Measurements from ENCODE around the gene TBC1D2.

The TBC1D2 gene

GRCh38 chr9:98168941-98169488 lies 86.4 kb downstream of the TBC1D2 start:
- DNase-seq (ENCODE audit: low spot score), result no peak

GRCh38 chr9:98168153-98168780 lies 87.2 kb downstream of the TBC1D2 start:
- DNase-seq (ENCODE audit: low spot score), result no peak

- DNase-seq (ENCODE audit: low spot score), result no peak
Measured at GRCh38 chr9:98164912-98165311, 90.5 kb downstream of the TBC1D2 start.

GRCh38 chr9:98162613-98163012 lies 92.8 kb downstream of the TBC1D2 start:
- DNase-seq (ENCODE audit: low spot score), result no peak

- DNase-seq (ENCODE audit: low spot score), result no peak
Measured at GRCh38 chr9:98161851-98162250, 93.6 kb downstream of the TBC1D2 start.

GRCh38 chr9:98159790-98160189 lies 95.7 kb downstream of the TBC1D2 start:
- no peak for DNase-seq (ENCODE audit: low spot score)

GRCh38 chr9:98159301-98159700 lies 96.1 kb downstream of the TBC1D2 start:
- DNase-seq (ENCODE audit: low spot score), result no peak

GRCh38 chr9:98158071-98158831 lies 97.2 kb downstream of the TBC1D2 start:
- DNase-seq (ENCODE audit: low spot score), result no peak

- DNase-seq (ENCODE audit: low spot score), result no peak
Measured at GRCh38 chr9:98157372-98157771, 98.1 kb downstream of the TBC1D2 start.

GRCh38 chr9:98154678-98155077 lies 100.8 kb downstream of the TBC1D2 start:
- no peak for DNase-seq (ENCODE audit: low spot score)

GRCh38 chr9:98152526-98152925 lies 102.9 kb downstream of the TBC1D2 start:
- no peak for DNase-seq (ENCODE audit: low spot score)

- DNase-seq (ENCODE audit: low spot score), result no peak
Measured at GRCh38 chr9:98150721-98151120, 104.7 kb downstream of the TBC1D2 start.

GRCh38 chr9:98150164-98150563 lies 105.3 kb downstream of the TBC1D2 start:
- DNase-seq (ENCODE audit: low spot score), result no peak

- no peak for DNase-seq (ENCODE audit: low spot score)
Measured at GRCh38 chr9:98149422-98149821, 106.0 kb downstream of the TBC1D2 start.

Measured in hematopoietic multipotent progenitor cell treated with erythropoietin and hydrocortisone succinate and interleukin-3 and kit ligand, for 15 days (in vitro differentiated cells).